HG03039 (cell line): Measurements from ENCODE around the gene TTYH1.
"Not testable (repeated sequence)": the region's sequence is repeated elsewhere in the genome, so short reads cannot be mapped to it uniquely, and the experiment has no call there.

ENCODE experiments used
- ATAC-seq: cut with Tn5 transposase; IDR thresholded peaks from one replicate; pipeline ENCODE4 v1.9.1; 2021; ENCODE audit warnings: mild to moderate bottlenecking, moderate library complexity; ENCODE audit not compliant: unreplicated experiment

Gene TTYH1

DNA sequence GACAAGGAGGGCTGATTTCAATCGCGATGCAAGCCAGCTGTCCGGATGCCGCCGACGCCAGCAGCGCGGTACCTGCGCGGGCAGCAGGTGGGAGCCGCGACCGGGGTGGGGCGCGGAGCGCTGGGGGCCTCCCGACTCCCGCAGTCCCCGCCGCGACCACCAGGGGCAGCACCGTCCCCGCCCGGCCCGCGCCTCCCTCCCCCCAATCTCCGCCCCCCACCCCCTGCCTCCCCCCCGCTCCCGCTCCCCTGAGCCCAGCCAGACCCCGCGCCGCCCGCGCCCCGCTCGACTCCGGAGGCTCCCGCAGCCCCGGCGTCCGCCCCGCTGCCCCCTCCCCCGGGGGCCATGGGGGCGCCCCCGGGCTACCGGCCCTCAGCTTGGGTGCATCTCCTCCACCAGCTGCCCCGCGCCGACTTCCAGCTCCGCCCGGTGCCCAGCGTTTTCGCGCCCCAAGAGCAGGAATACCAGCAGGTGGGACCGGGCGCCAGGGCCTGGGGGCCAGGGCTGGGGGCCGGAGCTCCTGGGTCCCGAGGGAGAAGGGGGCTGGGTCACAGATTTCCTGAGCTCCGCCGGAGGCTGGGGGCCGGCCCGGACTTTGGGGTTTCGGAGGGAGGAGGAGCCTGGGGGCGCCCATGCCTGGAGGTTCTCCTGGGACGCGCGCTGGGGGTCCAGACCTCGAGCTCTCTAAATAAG, at the start of gene TTYH1:
Gene TTYH1, plus strand, starts transcription at position 257 of the 693 bp plus-strand sequence. Its CDS starts 89 bp downstream, at position 346.
- no peak for ATAC-seq

DNA sequence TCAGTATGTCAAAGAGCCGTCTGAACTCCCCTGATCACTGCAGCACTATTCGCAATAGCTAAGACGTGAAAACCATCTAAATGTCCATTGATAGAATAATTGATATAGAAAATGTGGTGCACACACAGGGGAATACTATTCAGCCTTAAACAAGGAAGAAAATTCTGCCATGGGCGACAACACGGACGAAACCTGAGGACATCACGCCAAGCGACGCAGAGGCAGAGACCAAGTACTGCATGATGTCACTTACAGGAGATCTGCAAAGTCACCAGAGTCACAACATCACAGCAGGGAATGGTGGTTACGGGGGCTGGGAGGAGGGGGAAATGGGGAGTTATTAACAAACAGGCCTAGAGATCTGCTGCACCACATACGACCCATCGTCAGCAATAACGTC, 49.5 kb upstream of the TTYH1 start:
- not testable (repeated sequence) for ATAC-seq

DNA sequence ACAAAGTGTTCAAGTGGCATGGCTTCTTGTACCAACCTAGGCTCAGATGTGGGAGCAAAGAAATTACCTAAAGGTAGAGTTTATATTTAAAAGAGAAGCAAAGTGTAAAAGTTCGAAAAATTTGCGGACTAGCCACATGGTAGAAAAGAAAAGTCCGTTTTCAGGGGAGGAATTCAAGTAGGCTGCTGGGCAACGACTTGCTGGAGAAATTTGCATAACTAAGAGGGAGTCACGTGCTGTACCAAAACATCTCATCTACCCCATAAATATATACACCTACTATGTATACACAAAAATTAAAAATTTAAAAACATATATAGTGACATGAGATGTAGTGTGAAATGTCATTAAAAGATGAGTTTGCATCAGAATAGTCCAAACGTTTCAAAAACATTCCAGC, 48.5 kb upstream of the TTYH1 start:
- no peak for ATAC-seq

DNA sequence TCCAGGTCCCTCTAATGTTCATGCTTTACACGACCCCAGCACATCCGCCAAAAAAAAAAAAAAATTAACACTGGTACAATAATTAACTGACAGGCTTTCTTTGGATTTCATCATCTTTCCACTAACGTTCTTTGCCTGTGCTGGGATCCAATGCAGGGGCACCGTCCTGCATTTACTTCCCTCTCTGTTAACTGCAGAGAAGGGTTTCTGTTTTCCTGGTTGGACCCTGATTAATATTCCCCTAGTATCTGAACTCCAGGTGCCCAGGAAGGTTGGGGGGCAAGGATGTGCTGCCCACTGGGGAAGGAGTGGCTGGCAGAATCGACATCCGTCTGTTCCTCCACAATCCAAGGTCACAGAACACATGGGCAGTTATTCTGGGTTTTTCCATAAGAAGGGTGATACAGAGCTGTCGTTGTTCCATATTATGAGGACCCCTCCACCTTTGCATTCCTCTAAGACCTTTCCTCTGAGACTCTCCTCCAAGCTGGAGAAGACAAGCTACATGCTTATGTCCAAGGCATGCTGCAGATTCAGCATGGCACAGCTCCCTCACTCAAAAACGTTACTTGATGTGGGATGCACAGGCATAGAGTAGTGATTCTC, 46.1 kb upstream of the TTYH1 start:
- no peak for ATAC-seq

DNA sequence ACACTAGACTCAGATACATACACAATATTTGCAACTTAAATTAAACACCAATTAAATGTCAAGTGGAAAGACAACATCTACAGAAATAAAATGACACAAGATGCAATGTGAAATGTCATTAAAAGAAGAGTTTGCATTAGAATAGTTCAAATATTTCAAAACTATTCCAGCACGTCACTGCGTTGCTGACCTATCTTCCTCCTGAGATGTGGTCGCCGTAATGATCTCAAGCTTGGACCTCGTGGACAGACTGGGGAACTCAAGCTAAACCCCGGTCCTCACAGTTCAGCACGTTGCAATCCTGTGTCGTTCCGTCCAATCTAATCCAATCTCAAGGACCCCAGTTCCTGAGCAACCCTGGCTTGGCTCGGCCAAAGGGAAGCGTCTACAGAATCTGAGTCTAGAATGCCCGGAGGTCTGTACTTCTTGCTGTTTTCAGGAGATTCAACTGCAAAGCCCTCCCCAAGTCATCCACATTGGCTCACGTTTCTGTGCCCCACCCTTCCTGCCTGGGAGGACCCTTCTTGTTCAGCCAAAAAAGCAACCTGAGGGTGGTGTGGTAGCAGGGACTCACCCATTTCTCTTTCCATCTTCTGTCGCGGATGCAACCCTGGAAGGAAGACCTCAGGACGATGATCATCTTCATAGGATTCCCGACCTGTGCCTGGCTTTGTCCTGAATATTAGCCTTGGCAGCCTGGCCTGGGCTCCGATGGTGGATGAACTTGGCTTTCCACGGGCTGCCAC, 45.4 kb upstream of the TTYH1 start:
- ATAC-seq = not testable (repeated sequence)

DNA sequence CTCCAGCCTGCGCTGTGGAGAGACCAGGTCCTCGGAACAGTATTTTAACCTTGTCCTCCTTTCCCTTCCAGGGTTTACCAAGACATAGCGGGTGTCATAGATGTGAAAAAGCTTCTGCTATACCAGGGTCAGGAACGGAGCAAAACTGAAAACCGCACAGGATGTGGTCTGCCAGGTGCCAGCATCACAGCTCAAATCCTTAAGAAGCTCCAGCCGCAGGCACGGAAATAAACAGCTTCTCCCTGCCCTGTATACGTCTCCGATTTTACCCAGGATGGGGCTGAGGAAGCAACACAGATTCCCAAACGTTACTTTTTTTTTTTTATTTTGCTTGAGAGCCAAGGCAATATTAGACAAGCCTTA, 44.8 kb upstream of the TTYH1 start:
- not testable (repeated sequence) for ATAC-seq

DNA sequence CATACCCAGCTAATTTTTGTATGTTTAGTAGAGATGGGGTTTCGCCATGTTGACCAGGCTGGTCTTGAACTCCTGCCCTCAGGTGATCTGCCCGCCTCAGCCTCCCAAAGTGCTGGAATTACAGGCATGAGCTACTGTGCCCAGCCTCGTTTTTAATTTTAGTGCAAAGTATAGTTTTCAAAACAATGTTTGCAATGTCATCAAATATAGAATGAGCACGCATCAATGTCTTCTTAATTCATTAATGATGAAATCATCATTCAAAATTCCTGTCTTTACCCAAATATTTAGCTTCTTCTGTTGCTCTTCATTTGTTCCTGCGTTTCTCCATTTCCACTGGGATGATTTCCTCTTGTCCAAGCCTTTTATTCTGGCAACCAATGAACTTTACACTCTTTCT, 43.8 kb upstream of the TTYH1 start:
- not testable (repeated sequence) for ATAC-seq

DNA sequence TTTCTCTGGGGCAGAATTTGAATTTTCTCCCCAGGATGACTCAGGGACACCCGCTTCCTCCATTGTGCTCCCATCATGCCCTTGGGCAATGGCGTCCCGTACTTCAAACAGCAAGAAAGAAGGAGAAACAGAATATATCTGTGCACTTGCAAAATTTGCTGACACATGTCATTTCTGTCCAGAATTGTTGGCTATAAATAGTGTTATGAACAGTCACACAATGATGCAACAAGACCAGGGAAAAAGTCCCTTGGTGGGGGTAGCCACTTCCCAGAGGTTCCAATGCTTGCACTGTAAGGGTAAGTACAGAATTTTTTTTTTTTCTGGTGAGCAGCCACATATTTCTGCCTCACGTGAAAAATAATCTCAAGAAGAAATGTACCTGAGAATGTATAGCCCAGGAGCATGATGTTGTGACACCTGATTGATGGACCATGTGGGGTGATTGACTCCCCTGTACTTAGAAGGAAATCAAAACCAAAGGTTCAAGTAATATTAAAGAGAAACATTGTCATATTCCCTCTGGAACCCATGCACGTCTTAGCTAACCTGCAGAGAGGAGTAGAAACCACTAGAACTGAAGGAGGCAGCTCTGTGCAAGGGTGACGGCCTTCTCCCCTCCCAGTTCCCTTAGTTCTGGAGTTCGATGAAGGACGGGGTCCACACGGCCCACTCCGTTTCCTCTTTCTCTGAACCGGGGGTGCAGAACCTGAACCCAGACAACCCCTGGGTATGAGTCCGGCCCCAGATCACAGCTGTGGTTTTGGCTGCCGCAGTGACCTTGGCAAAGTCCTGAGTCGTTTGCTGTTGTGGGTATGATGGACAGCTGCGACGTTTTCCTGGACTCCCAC, 41.3 kb upstream of the TTYH1 start:
- no peak for ATAC-seq

DNA sequence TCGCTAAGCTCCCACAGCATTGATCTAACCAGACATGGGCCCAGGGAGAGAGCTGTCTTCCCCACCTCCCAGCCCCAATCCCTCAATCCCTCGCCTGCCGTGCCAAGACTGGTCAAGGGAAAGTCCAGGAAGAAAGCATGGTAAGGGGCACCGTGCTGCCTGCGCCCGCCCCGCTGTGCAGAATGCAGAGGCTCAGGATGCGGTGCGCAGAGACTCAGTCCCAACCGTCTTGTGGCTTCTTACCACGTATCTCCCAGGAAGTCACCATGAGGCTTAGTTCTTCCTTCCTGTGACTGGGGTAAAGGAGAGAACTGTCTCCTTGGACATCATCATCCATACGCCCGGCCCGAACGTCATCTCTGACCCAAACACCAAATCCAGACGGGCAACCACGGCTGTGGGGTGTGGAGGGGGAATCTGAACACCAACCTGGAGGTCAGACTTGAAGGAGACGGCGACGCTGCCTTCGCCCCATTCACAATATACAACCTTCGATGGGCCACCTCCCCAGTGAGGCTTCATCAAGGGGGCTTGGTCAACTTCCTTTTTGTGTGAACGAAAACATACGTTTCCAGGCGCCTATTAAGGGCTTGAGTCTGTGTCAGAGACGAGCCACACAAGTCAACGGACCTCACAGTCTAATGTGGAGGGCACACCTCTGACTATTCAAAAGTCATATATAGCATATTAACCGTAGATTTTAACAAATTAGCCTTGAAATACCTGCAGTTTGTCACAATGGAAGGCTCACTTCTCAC, 39.9 kb upstream of the TTYH1 start:
- not testable (repeated sequence) for ATAC-seq

DNA sequence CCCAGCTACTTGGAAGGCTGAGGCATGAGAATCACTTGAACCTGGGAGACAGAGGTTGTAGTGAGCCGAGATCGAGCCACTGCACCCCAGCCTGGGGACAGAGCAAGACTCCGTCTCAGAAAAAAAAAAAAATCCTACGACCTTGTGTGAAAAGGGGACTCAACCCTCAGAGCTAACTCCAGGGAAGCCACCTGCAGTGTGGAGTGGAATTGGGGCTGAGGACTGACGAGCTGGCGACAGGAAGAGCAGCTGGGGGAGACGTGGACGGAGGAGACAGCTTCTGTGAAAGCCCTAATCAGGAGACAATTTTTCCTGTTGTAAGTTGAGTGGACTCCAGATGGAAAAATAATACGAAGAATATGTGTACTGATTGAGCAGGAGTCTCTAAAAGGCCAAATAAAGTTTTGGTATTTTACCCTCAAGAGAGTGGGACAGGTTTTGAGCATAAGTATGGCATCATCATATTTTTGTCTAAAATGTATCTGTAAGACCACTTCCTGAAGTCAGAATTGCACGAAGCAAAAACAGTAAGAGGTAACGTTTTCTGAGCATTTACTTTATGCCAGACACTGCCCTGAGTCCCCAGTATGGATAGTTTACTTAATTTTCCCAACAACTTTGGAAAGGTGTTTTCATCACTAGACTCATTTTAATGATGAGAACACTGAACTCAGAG, 38.5 kb upstream of the TTYH1 start:
- ATAC-seq = no peak

DNA sequence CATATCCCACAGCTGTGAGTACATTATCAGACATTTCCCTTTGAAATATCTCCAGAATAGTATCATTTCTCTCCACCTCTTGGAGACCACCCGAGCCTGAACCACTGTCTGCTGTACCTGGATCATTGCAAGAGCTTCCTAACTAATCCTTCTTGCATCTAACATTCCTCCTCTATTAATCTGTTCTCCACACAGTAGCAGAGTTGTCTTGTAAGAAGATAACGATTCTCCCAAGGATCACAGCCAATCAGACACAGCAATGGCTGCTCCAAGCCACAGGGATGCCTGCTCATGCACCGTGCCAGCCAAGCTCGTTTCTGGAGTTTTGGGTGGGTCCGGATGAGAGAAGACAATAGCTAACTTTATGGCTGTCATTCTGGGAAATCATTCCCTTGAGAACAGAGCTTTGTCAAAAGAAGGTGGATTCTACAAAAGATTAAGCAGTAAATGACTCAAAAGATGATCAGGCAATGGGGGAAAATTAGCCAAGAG, 36.0 kb upstream of the TTYH1 start:
- no peak for ATAC-seq

DNA sequence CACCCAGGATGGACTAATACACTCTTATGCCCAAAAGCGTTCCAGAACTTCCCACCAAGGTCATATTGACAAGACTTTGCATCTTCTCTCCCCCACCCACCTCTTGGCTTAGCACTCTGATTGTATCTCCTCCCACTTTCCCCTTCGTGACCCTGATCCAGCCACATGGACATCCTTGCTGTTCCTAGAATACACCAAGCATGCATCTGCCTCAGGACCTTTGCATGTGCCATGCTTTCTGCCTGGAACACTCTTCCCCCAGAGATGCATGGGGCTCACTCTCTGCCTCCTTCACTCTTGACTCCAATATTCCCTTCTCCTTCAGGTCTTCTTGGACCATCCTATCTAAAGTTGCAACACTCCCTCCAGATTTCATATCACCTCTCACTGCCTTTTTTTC, 34.4 kb upstream of the TTYH1 start:
- no peak for ATAC-seq

DNA sequence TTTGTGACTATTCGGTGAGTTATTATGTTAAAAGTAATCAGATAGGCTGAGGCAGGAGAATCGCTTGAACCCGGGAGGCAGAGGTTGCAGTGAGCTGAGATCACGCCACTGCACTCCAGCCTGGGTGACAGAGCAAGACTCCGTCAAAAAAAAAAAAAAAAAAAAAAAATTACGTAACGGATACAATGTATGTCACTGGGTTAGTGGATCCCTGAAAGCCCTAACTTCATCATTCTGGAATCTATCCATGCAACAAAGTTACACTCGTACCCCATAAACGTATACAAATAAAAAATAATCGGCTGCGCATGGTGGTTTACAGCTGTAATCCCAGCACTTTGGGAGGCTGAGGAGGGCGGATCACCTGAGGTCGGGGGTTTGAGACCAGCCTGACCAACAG, 33.2 kb upstream of the TTYH1 start:
- not testable (repeated sequence) for ATAC-seq

DNA sequence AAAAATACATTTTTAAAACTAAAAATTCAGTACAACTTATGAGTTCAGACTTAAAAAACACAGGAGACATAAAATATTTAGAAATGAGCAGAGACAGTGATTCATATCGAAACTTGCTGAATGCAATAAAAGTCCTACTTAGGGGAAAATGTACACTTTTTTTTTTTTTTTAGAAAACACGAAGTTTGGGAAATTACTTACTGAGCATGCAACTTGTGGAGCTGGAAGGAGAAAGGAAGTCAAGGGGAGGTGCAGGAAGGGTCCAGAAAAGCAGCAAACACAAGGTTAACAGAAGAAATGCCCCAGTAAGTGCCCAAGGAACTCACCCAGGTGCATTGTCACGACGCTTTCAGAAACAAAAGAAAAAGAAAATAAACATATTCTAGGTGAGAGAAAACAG, 31.9 kb upstream of the TTYH1 start:
- no peak for ATAC-seq

DNA sequence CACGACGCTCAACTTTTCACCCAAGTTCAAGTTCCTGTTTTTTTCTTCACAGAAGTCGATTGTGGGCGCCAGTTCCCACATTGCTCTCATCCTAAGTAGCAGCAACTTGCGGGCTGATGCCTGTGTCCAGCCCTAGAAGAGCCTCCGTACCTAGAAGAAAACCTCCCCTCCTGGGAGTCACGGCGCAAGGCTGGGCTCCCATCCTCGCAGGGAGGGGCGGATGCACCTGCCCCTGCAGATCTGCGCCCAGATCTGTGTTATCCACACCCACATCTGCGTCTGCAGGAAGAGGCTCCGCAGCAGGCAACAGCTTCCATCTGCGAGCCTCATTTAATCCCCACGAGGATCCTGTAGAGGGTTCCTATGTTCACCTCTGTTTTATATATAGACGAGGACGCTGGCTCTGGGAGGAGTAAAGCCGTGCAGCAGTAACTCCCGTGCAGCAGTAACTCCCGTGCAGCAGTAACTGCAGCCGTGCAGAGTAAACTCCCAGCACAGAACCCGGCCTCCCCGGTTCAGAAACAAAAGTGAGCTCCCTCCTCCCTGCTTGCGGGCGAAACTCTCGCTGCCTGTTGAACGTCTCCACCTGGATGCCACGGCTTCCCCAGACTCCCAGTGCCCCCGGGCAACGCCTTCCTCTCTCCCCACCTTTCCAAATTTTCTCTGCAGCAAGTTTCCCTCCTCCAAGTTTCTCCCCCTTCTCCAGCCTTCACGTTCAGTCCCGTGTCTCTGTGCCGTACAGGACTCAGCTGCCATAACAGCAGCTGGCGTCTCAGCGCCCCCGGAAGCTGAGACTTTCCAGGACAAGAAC, 27.1 kb upstream of the TTYH1 start:
- ATAC-seq = no peak

DNA sequence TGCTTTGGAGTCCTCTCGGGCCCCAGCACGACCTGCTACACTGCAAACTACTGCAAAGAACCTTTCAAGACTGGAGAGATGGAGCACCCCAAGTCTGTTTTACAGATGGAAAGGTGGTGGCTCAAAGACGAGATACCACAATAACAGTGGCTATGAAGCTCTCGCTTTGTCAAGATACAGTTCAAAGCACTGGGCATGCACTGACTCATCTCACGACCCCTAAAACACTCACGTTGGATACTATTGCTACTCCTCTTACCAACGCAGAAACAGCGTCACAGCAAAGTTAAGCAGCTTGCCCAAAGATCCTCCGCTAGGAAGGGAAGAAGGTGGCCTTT, 26.5 kb upstream of the TTYH1 start:
- no peak for ATAC-seq

DNA sequence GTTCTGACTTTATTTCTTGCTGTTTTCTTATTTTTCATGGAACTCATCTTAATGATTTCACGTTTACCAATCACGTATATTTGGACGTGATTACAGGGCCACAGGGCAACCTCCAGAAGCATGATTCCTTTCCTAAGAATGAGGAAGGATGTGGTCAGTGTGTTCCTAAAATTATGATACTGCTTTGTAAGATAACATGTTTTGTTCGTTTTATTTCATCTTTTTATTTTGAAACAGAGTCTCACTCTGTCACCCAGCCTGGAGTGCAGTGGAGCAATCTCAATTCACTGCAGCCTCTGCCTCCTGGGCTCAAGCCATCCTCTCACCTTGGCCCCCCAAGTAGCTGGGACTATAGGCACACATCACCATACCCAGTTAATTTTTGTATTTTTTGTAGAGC, 25.7 kb upstream of the TTYH1 start:
- ATAC-seq = no peak

DNA sequence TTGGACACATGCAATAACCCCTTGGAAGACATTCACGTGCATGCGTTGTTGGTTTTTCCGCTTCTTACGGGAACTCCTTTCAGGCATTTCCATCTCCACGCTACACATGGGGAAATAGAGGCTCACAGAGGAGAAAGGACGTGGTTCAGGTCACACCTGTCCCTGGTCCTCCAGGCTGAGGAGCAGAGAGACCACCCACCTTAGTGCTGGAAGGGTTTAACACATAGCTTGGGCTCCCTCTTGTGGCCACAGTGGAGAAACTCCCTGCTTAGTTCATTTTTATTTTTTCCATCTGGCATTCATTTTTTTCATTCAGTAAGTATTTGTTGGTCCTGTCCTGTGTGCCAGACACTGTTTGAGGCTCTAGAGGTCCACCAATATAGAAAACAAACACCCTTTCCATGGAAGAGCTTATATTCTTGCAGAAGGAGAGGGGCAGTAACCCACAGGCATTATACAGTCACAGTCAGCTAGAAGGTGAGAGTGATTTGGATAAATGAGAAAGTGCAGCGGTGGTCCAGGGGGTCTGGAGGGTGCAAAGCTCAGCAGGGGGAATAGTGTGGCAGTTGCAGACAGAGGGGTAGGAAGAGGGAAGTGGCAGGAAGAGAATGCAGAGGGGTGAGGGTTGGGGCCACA, 24.2 kb upstream of the TTYH1 start:
- no peak for ATAC-seq
